Ovary (tissue), 3 donors: ENCODE measurements around the gene RGS4.

Experiments
- EP300 ChIP-seq: sonication (generic); formaldehyde crosslinking; IDR thresholded peaks from one replicate; pipeline ENCODE4 v1.6.1; 2017; ENCODE audit warnings: antibody characterized with exemption
- POLR2A ChIP-seq: fragments of 450-650 bp; IDR thresholded peaks from one replicate; pipeline ENCODE4 v1.6.1; 2017; ENCODE audit warnings: antibody characterized with exemption, mild to moderate bottlenecking, moderate library complexity
- TF ChIP-seq, protein P1 (sequence below), 3 donors: fragments of 450-650 bp in 2 of 3; fragments of 200-600 bp in 1 of 3; IDR thresholded peaks; one replicate each; pipeline versions ENCODE4 v1.5.1 to v1.8.0; 2016 to 2022; ENCODE audit warnings: antibody characterized with exemption in 3 of 3, mild to moderate bottlenecking in 1 of 3
- donor health status: DM: no; HTN: no; CAD: no.

DNA sequence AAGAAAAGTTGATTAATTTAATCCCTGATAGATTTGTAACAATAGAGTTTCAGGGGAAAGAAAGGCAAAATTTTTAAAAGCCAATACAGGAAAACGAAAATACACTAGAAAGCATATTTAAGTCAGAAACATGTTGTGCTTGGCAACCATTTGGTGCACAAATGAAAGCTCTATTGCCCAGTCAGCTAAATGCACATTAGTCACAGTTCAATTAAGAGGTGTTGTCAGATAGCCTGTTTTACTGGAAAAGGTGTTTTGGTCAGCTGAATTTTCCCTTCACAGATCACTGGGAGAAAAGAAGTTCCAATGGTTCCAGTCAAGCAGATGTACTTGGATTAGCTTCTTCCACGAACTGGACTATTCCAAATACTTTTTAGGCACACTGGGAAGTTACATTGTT is 25.4 kb downstream of the RGS4 start:
- TF ChIP-seq, protein P1, sequence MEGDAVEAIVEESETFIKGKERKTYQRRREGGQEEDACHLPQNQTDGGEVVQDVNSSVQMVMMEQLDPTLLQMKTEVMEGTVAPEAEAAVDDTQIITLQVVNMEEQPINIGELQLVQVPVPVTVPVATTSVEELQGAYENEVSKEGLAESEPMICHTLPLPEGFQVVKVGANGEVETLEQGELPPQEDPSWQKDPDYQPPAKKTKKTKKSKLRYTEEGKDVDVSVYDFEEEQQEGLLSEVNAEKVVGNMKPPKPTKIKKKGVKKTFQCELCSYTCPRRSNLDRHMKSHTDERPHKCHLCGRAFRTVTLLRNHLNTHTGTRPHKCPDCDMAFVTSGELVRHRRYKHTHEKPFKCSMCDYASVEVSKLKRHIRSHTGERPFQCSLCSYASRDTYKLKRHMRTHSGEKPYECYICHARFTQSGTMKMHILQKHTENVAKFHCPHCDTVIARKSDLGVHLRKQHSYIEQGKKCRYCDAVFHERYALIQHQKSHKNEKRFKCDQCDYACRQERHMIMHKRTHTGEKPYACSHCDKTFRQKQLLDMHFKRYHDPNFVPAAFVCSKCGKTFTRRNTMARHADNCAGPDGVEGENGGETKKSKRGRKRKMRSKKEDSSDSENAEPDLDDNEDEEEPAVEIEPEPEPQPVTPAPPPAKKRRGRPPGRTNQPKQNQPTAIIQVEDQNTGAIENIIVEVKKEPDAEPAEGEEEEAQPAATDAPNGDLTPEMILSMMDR (IDR thresholded peaks at IDR 0.05) = no peak
- TF ChIP-seq POLR2A = no peak
- TF ChIP-seq EP300 = no peak
